ENCODE data around the gene HBE1. TPM values are rescaled to one million over a fixed set of nuclear protein-coding genes. Genes with fewer than 3 reads are reported as not detected.
A peak's percentile ranks its signal among the peaks of the same experiment; 100 is the strongest.

Gene HBE1
- total and polyA plus RNA-seq, 9 of the 15 experiments (the other 6 are each of a cell fraction or from before 2014, with no cell fraction given), result 612 to 10,250 (median 2,181) TPM

- TF ChIP-seq MGA (IDR thresholded peaks at IDR 0.05) (no peak; the same call in 1 of the 2 replicates), RBM39 (optimal IDR thresholded peaks at IDR 0.05; ENCODE audit: low read depth, low read length) (no peak), HOMEZ (CRISPR knock-in tag; IDR thresholded peaks at IDR 0.05) (no peak), NCOA4 (IDR thresholded peaks at IDR 0.05; ENCODE audit: partially characterized antibody) (no peak), SIRT6 (IDR thresholded peaks at IDR 0.05; ENCODE audit: low read depth, low read length) (no peak), CREB1 (IDR thresholded peaks at IDR 0.05) (no peak), CREB1 (CRISPR knock-in tag; IDR thresholded peaks at IDR 0.05) (no peak), ZNF696 (CRISPR knock-in tag; conservative IDR thresholded peaks at IDR 0.05) (no peak), SMAD4 (CRISPR knock-in tag; conservative IDR thresholded peaks at IDR 0.05) (0 out of 2 replicates have a peak, but pooled peaks have one; percentile 22), MCM7 (IDR thresholded peaks at IDR 0.05) (no peak), NR1H2 (CRISPR knock-in tag; IDR thresholded peaks at IDR 0.05) (no peak), MAFK (IDR thresholded peaks at IDR 0.05; ENCODE audit: low read length) (no peak), NBN (IDR thresholded peaks at IDR 0.05; ENCODE audit: low read depth) (0 out of 2 replicates have a peak, but pooled peaks have one; percentile 48), SAP30 (IDR thresholded peaks at IDR 0.05; ENCODE audit: borderline replicate concordance, insufficient read depth, low read depth, low read length, poor library complexity, severe bottlenecking) (no peak), NFYB (IDR thresholded peaks at IDR 0.05; ENCODE audit: extremely low read depth, insufficient read length) (no peak)
Observed at GRCh38 chr11:5234381-5234834, 35.3 kb downstream of the HBE1 start, which contains the start of gene HBD (continued).

Data from K562 (cell line).